ENCODE measurements around the gene NRXN3.

- no peak for TF ChIP-seq CTCF (IDR thresholded peaks at IDR 0.05; ENCODE audit: low read length)
- TF ChIP-seq EZH2 (IDR thresholded peaks at IDR 0.05; ENCODE audit: borderline replicate concordance, low read length), result no peak
These were observed 1199.5 kb downstream of the NRXN3 start for GRCh38 chr14:79369359-79370332.

All from OCI-LY1 (cell line).